Measurements from ENCODE around the gene GATAD2A.

The GATAD2A gene

DNA sequence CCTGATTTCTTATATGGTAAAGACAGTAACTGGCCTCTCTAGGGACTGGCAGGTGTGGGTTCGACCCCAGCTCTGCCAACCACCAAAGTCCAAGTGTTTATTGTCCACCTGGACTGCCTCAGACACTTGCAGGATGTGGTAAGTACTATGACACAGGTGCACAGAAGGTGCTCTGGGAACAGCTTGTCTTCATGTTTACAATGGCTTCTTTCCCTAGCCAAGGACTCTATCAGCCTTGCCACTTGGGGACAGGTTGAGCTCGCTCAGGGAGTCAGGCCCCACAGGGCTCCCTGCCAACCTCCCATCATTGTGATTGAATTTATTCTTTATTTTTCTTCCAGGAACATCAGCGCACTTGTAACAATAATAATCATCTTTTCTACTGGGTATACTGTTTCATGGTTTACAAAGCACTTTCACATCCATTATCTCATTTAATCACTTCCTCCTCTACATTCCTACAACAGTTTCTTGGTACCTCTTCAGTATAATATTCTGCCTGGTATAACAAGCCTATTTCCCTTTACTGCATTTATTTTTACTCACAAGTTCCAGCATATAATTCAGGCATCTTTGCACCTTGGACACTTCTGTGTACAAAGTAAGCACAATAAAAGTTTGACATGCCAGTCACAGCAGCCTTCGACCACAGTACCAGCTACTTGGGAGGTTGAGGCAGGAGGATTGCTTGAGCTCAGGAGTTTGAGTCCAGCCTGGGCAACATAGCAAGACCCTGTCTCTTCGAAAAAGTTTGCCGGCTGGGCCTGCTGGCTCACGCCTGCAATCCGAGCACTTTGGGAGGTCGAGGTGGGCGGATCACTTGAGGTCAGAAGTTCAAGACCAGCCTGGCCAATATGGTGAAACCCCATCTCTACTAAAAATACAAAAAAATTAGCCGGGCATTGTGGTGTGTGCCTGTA, 24.2 kb upstream of the GATAD2A start:
- TF ChIP-seq, protein P1, sequence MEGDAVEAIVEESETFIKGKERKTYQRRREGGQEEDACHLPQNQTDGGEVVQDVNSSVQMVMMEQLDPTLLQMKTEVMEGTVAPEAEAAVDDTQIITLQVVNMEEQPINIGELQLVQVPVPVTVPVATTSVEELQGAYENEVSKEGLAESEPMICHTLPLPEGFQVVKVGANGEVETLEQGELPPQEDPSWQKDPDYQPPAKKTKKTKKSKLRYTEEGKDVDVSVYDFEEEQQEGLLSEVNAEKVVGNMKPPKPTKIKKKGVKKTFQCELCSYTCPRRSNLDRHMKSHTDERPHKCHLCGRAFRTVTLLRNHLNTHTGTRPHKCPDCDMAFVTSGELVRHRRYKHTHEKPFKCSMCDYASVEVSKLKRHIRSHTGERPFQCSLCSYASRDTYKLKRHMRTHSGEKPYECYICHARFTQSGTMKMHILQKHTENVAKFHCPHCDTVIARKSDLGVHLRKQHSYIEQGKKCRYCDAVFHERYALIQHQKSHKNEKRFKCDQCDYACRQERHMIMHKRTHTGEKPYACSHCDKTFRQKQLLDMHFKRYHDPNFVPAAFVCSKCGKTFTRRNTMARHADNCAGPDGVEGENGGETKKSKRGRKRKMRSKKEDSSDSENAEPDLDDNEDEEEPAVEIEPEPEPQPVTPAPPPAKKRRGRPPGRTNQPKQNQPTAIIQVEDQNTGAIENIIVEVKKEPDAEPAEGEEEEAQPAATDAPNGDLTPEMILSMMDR (IDR thresholded peaks at IDR 0.05; ENCODE audit: low read depth, low read length), result no peak
- no peak for DNase-seq (ENCODE audit: low read depth in 2 of 2)
- no peak overlapping the region for H3K4me3 ChIP-seq (replicated peaks in 1 of 2; ENCODE audit: low read depth in 2 of 2, low read length in 2 of 2)

DNA sequence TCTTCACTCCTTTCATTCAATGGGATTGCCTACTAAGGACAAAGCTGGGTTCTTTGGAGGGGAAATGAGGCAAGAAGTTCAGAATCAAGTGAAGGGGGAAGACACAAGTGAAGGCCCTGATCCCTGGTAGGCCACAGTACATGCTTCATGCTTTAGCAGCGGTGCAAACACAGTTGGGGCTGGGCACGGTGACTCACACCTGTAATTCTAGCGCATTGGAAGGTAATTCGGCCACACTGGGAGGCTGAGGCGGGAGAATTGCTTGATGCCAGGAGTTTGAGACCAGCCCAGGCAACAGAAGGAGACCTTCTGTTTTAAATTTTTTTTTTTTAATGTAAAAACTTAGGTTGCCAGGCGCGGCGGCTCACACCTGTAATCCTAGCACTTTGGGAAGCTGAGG, 23.4 kb upstream of the GATAD2A start:
- TF ChIP-seq, protein P1 (IDR thresholded peaks at IDR 0.05; ENCODE audit: low read depth, low read length), result no peak
- no peak overlapping the region for H3K4me3 ChIP-seq (replicated peaks in 1 of 2; ENCODE audit: low read depth in 2 of 2, low read length in 2 of 2)
- no peak for DNase-seq (ENCODE audit: low read depth in 2 of 2)

DNA sequence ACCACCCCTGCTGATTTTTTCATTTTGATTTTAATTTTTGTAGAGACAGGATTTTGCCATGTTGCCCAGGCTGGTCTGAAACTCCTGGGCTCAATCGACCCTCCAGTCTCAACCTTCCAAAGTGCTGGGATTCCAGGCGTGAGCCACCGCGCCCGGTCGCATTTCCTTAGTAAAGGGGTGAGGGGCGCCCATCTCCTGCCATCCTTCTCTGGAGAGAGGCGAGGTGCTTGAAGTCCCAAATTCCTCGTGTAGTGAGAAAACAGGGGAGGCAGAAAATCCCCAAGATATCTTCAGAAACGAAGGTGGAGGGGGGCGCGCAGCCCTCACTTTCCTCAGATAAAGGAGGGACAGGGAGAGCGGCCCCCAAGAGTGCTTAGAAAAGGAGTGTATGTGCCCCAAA, 21.0 kb upstream of the GATAD2A start:
- peak overlapping the region; percentile 25 to 61 for H3K4me3 ChIP-seq (replicated peaks in 1 of 2; ENCODE audit: low read depth in 2 of 2, low read length in 2 of 2)
- TF ChIP-seq, protein P1 (IDR thresholded peaks at IDR 0.05; ENCODE audit: low read depth, low read length), result no peak
- DNase-seq (ENCODE audit: low read depth in 2 of 2), result no peak

DNA sequence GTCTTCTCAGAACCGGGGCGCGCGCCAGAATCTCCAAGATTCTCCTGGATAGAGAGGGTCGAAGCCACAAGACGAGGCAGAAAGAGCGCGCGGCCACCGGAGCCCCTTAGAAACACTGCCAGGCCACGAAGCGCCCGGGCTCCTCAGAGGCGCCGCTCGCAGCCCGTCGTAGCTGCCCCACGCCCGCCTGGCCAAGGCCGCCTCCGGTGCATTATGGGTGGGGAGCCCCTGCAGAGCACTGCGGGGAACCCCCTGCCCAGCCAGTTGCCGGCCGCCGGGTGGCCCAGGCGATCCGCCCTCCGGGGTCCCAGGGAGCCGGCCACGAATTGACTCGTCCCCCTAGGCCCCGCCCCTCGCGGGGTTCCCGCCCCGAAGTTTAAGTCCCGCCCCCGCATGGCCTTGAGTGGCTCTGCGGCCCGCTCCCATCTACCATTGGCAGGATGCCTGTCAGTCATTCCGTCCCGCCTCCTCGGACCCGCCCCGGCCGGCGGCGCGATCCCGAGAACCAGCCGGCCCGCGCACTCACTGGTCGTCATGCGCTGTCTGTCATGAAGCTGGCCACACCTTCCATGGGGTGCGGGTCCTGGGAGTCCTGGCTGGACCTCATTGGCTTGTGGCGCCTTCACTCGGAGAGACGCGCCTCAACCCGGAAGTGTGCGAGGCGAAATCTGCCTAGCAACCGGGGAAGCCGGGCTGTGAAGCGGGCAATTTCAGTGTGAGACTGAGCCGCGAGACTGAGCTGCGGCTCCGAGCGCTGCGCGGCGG, 20.2 kb upstream of the GATAD2A start:
- peak; percentile 100 for DNase-seq (ENCODE audit: low read depth in 2 of 2)
- TF ChIP-seq, protein P1 (IDR thresholded peaks at IDR 0.05; ENCODE audit: low read depth, low read length), result peak; percentile 1
- peak overlapping the region; percentile 35 to 83 for H3K4me3 ChIP-seq (replicated peaks in 1 of 2; ENCODE audit: low read depth in 2 of 2, low read length in 2 of 2)

DNA sequence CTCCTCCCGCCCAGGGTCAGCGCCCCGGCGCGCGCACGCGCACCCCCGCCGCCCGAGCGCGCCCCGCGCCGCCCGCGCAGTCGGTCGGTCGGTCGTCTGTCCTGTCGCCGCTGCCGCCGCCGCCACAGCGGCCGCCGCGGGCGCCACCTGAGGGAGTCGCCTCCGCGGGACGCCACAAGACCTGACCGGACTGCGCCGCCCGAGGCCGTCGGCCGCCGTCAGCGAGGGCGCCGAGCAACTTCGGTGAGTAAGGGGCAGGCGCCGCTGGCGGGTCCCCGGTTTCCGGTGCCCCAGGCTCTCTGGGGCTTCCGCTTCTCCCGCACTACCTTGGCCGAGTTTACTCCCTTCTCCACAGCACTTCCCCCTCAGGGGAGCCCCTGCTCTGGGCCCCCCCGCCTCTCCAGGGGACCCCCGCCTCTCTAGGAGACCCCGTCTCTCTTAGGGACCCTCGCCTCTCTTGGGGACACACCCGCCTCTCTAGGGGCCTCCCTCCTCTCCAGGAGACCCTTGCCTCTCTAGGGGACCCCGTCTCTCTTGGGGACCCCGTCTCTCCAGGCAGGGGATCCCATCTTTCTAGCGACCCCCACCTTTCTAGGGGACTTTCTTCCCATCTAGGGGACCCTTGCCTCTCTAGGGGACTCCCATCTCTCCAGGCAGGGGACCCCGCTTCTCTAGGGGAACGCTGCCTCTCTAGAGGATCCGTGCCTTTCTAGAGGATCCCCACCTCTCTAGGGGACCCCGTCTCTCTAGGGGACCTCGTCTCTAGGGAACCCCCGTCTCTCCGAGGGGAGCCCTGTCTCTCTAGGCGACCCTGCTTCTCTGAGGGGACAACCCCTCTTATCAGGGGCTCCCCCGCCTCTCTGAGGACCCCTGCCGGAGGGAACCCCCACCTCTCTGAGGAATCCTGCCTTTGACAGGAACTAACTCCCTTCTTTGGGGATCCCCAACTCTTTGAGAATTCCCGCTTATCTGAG, 19.3 kb upstream of the GATAD2A start:
- TF ChIP-seq, protein P1 (IDR thresholded peaks at IDR 0.05; ENCODE audit: low read depth, low read length), result peak; percentile 21
- peak in 1 of 2 donors; percentile 42 for DNase-seq (ENCODE audit: low read depth in 2 of 2)
- H3K4me3 ChIP-seq (replicated peaks in 1 of 2; ENCODE audit: low read depth in 2 of 2, low read length in 2 of 2), result peak overlapping the region; percentile 83 to 85

DNA sequence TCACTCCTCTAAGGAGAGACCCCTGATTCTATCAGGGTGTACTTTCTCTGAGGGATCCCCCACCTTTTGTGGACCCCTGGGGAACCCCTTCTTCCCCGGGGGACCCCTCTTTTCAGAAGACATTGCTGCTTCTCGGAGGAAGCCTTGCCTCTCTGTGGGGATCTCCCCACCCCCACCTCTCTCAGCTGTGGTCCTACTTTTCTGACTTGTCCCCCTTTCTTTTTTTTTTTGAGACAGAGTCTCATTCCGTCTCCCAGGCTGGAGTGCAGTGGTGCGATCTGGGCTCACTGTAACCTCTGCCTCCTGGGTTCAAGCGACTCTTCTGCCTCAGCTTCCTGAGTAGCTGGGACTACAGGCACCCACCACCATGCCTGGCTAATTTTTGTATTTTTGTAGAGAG, 18.4 kb upstream of the GATAD2A start:
- H3K4me3 ChIP-seq (replicated peaks in 1 of 2; ENCODE audit: low read depth in 2 of 2, low read length in 2 of 2), result peak overlapping the region; percentile 83 to 85
- TF ChIP-seq, protein P1 (IDR thresholded peaks at IDR 0.05; ENCODE audit: low read depth, low read length), result no peak
- DNase-seq (ENCODE audit: low read depth in 2 of 2), result no peak

All from cardiac fibroblast (primary cell).